CD4-positive, alpha-beta T cell (primary cell): ENCODE data around the gene KMT2B. TPM values are rescaled to one million over a fixed set of nuclear protein-coding genes. Genes with fewer than 3 reads are reported as not detected.

ENCODE experiments used
- ATAC-seq: fragments of 200-7000 bp; cut with Tn5 transposase; one replicate; pipeline ENCODE4 v1.10.0; 2022; ENCODE audit warnings: mild to moderate bottlenecking; ENCODE audit not compliant: poor library complexity
- CTCF ChIA-PET: fragments of 350-600 bp; sonication (Branson Sonifier 250); formaldehyde crosslinking; loops from one replicate; lab custom pipeline; 2021; ENCODE audit warnings: antibody characterized with exemption, inconsistent platforms; lab: Charles Lee
- POLR2A ChIA-PET: fragments of 350-600 bp; sonication (Branson Sonifier 250); formaldehyde crosslinking; loops from one replicate; lab custom pipeline; 2021; ENCODE audit warnings: antibody characterized with exemption, inconsistent platforms; lab: Charles Lee
- DNase-seq, 14 experiments: peaks; one replicate each; pipeline ENCODE4 v3.0.0-alpha.2; 2013 to 2020; ENCODE audit warnings: mixed read lengths in 2 of 14
- H3K27ac ChIP-seq, 2 donors: one replicate each; pipeline versions ENCODE4 v1.5.1 to v1.7.0; 2013; ENCODE audit warnings: low read length in 2 of 2, low read depth in 1 of 2, mild to moderate bottlenecking in 1 of 2
- H3K27me3 ChIP-seq, 2 experiments: 1 replicate in 1 of 2; 2 replicates in 1 of 2; pipeline versions ENCODE4 v1.6.1 to v1.7.0; 2013; ENCODE audit warnings: low read length in 2 of 2, control low read depth in 1 of 2, mild to moderate bottlenecking in 1 of 2, moderate library complexity in 1 of 2; ENCODE audit not compliant: insufficient read depth in 2 of 2, control insufficient read depth in 1 of 2
- H3K36me3 ChIP-seq: one replicate; pipeline ENCODE4 v1.6.1; 2013; ENCODE audit warnings: low read length, control low read depth; ENCODE audit not compliant: insufficient read depth
- H3K4me1 ChIP-seq: one replicate; pipeline ENCODE4 v1.6.1; 2013; ENCODE audit warnings: low read length, control low read depth; ENCODE audit not compliant: insufficient read depth
- H3K4me3 ChIP-seq: one replicate; pipeline ENCODE4 v1.5.1; 2013; ENCODE audit warnings: mild to moderate bottlenecking, low read length, moderate library complexity
- H3K9me3 ChIP-seq, 2 experiments: 1 replicate in 1 of 2; 2 replicates in 1 of 2; pipeline versions ENCODE4 v1.6.1 to v1.7.0; 2013; ENCODE audit warnings: low read length in 2 of 2, mild to moderate bottlenecking in 2 of 2, control low read depth in 1 of 2, moderate library complexity in 1 of 2; ENCODE audit not compliant: control insufficient read depth in 1 of 2, insufficient read depth in 1 of 2
- H3K27ac Mint-ChIP-seq: one replicate; pipeline ENCODE4 v1.8.0; 2020; ENCODE audit warnings: mixed read lengths
- H3K27me3 Mint-ChIP-seq: one replicate; pipeline ENCODE4 v1.8.0; 2021; ENCODE audit warnings: mixed read lengths
- H3K36me3 Mint-ChIP-seq: one replicate; pipeline ENCODE4 v1.8.0; 2021; ENCODE audit warnings: low read depth, mixed read lengths
- H3K4me1 Mint-ChIP-seq: one replicate; pipeline ENCODE4 v1.8.0; 2021; ENCODE audit warnings: low read depth, mixed read lengths
- H3K4me3 Mint-ChIP-seq: one replicate; pipeline ENCODE4 v1.8.0; 2020; ENCODE audit warnings: mild to moderate bottlenecking, mixed read lengths
- H3K9me3 Mint-ChIP-seq: one replicate; pipeline ENCODE4 v1.8.0; 2020; ENCODE audit warnings: mixed read lengths
- CTCF ChIP-seq: fragments of 200-600 bp; IDR thresholded peaks from one replicate; pipeline ENCODE4 v1.8.0; 2022; ENCODE audit warnings: antibody characterized with exemption, mild to moderate bottlenecking
- intact Hi-C, 2 experiments: fragments of 100-400 bp; cut with DNase I in 1 of 2; cut with micrococcal nuclease in 1 of 2; formaldehyde crosslinking; loops; one replicate each; pipeline versions ENCODE4 v1.15.1 to v1.9.0; 2023 to 2025; cut with DNase I, micrococcal nuclease
- total RNA-seq, 174 experiments: library from RNA in 2 of 174; stranded (reverse) in 2 of 174; gene quantifications; one replicate each; pipeline ENCODE4 v1.2.3 and lab custom pipeline; 2021 to 2026

KMT2B gene
- total RNA-seq, 2 experiments from 2014 or later, result 59.4 to 59.7 TPM

- Histone ChIP-seq H3K36me3 (peaks cover 13% of the 10 kb centered on the region), H3K27ac (no peak overlapping the region), H3K27me3 (no peaks in the 10 kb centered on the region), H3K4me1 (peaks cover 3% of the 10 kb centered on the region), H3K4me3 (no peak overlapping the region), H3K9me3 (no peaks in the 10 kb centered on the region)
- Mint-ChIP-seq H3K4me3 (no peak overlapping the region), H3K27me3 (no peaks in the 10 kb centered on the region), H3K36me3 (peaks cover 17% of the 10 kb centered on the region), H3K4me1 (peaks cover 5% of the 10 kb centered on the region), H3K9me3 (no peaks in the 10 kb centered on the region), H3K27ac (no peak overlapping the region)
- DNase-seq (no peak), ATAC-seq (no peak)
- CTCF ChIA-PET, result no interaction called here
- intact Hi-C loops, result no loop called here
- POLR2A ChIA-PET, result no interaction called here
- no peak for TF ChIP-seq CTCF
Observed at GRCh38 chr19:35781650-35782049, 63.8 kb downstream of the KMT2B start.

- Histone ChIP-seq H3K27me3 (no peaks in the 10 kb centered on the region), H3K4me3 (no peak overlapping the region), H3K4me1 (no peaks in the 10 kb centered on the region), H3K9me3 (no peaks in the 10 kb centered on the region), H3K36me3 (peaks cover 13% of the 10 kb centered on the region), H3K27ac (no peak overlapping the region)
- POLR2A ChIA-PET, result no interaction called here
- intact Hi-C loops, result no loop called here
- H3K4me3 Mint-ChIP-seq, result no peak overlapping the region
- ATAC-seq (no peak), DNase-seq (peak in 1 of 14 experiments; percentile 14)
- H3K36me3 Mint-ChIP-seq, result peaks cover 17% of the 10 kb centered on the region
- CTCF ChIA-PET, result no interaction called here
- no peaks in the 10 kb centered on the region for H3K4me1 Mint-ChIP-seq
- no peaks in the 10 kb centered on the region for H3K9me3 Mint-ChIP-seq
- no peak for TF ChIP-seq CTCF
- H3K27ac Mint-ChIP-seq, result no peak overlapping the region
- no peaks in the 10 kb centered on the region for H3K27me3 Mint-ChIP-seq
Observed at GRCh38 chr19:35782589-35782988, 64.8 kb downstream of the KMT2B start.

- Histone ChIP-seq H3K27me3 (no peaks in the 10 kb centered on the region), H3K4me3 (no peak overlapping the region), H3K36me3 (peaks cover 11% of the 10 kb centered on the region), H3K4me1 (no peaks in the 10 kb centered on the region), H3K27ac (no peak overlapping the region), H3K9me3 (no peaks in the 10 kb centered on the region)
- ChIA-PET CTCF (no interaction called here), POLR2A (no interaction called here)
- Mint-ChIP-seq H3K27me3 (no peaks in the 10 kb centered on the region), H3K4me3 (no peak overlapping the region), H3K36me3 (peaks cover 17% of the 10 kb centered on the region), H3K9me3 (no peaks in the 10 kb centered on the region), H3K4me1 (no peaks in the 10 kb centered on the region), H3K27ac (no peak overlapping the region)
- no peak for ATAC-seq
- TF ChIP-seq CTCF, result no peak
- DNase-seq, result no peak
- intact Hi-C loops, result no loop called here
Observed at GRCh38 chr19:35783469-35784434, 65.9 kb downstream of the KMT2B start.
